Heart left ventricle (tissue), 13 donors: ENCODE results near the gene CACNA1G.

ENCODE experiments used
- POLR2A ChIP-seq, 2 donors: fragments of 450-650 bp; IDR thresholded peaks; one replicate each; pipeline ENCODE4 v1.6.1; 2017; ENCODE audit warnings: antibody characterized with exemption in 2 of 2, mild to moderate bottlenecking in 2 of 2, moderate library complexity in 2 of 2
- TF ChIP-seq, protein P1 (sequence below), 12 donors: fragments of 200-600 bp; sonication (generic) in 4 of 12; IDR thresholded peaks; one replicate each; pipeline versions ENCODE4 v1.5.0 to v1.8.0; 2018 to 2022; ENCODE audit warnings: antibody characterized with exemption in 12 of 12, mild to moderate bottlenecking in 5 of 12
- donor health status: ischemic (EF 13 %, LVEDD 7.1; RV severe dilation, severe dysfunction).
- donor health status: DM: no; HTN: yes; CAD: no.
- donor health status: DM: no; HTN: no; CAD: no.
- donor health status: ischemic (EF 25% LVEDD 6.9; RV normal size, moderate dysfunction).
- donor health status: ischemic (EF 25% LVEDD 5.7; RV mildly dilated, moderate dysfunction).
- donor health status: ischemic (EF 35%, LVEDD 5.7; RV mildly dilated, moderate dysfunction).
- donor health status: nonischemic (EF 11% LVEDD 7.7; RV severe dilation, severe dysfunction).
- donor health status: DM: yes; HTN: yes; CAD: no.
- donor health status: PGD.
- donor health status: ischemic (EF 29% LVEDD 5.4; RV normal size, mild dysfunction).
- donor health status: nonischemic (EF 23%, LVEDD 6.1; RV moderate dilation, normal function).

DNA sequence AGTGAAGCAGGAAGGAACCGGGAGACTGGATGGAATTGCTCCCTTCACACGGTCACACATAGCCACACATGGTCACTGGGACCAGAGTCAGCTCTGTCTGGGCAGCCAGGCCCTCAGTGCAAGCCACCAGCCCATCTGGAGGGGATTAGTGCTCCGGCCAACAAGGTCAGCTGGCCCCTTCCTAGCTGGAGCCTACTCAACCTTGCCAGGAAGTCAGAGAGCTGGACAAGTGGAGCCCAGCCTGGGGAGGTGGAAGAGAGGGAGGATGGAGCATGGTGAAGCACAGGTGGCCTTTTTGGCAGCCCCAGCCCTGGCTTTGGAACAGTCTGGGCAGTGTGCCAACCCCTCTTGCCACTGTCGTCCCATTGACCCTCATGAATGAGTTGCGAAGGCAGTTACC, 3.7 kb upstream of the CACNA1G start:
- no peak for TF ChIP-seq POLR2A (IDR thresholded peaks at IDR 0.05)
- TF ChIP-seq, protein P1, sequence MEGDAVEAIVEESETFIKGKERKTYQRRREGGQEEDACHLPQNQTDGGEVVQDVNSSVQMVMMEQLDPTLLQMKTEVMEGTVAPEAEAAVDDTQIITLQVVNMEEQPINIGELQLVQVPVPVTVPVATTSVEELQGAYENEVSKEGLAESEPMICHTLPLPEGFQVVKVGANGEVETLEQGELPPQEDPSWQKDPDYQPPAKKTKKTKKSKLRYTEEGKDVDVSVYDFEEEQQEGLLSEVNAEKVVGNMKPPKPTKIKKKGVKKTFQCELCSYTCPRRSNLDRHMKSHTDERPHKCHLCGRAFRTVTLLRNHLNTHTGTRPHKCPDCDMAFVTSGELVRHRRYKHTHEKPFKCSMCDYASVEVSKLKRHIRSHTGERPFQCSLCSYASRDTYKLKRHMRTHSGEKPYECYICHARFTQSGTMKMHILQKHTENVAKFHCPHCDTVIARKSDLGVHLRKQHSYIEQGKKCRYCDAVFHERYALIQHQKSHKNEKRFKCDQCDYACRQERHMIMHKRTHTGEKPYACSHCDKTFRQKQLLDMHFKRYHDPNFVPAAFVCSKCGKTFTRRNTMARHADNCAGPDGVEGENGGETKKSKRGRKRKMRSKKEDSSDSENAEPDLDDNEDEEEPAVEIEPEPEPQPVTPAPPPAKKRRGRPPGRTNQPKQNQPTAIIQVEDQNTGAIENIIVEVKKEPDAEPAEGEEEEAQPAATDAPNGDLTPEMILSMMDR (IDR thresholded peaks at IDR 0.05) = no peak
